Measurements from ENCODE around the gene KDSR. TPM values are rescaled to one million over a fixed set of nuclear protein-coding genes. Genes with fewer than 3 reads are reported as not detected.
A peak's percentile ranks its signal among the peaks of the same experiment; 100 is the strongest.

The KDSR gene
- total RNA-seq, 1 donor from 2014 or later = 50.2 TPM

GRCh38 chr18:63329431-63330145, 37.4 kb downstream of the KDSR start:
- Mint-ChIP-seq H3K4me1 (ENCODE audit: unreplicated experiment) (no peaks in the 10 kb centered on the region), H3K9me3 (no peaks in the 10 kb centered on the region), H3K27ac (no peak overlapping the region), H3K36me3 (peaks cover 16% of the 10 kb centered on the region), H3K4me3 (no peak overlapping the region), H3K27me3 (no peaks in the 10 kb centered on the region)
- DNase-seq (ENCODE audit: extremely low spot score, unreplicated experiment) = no peak
- TF ChIP-seq, protein P1, sequence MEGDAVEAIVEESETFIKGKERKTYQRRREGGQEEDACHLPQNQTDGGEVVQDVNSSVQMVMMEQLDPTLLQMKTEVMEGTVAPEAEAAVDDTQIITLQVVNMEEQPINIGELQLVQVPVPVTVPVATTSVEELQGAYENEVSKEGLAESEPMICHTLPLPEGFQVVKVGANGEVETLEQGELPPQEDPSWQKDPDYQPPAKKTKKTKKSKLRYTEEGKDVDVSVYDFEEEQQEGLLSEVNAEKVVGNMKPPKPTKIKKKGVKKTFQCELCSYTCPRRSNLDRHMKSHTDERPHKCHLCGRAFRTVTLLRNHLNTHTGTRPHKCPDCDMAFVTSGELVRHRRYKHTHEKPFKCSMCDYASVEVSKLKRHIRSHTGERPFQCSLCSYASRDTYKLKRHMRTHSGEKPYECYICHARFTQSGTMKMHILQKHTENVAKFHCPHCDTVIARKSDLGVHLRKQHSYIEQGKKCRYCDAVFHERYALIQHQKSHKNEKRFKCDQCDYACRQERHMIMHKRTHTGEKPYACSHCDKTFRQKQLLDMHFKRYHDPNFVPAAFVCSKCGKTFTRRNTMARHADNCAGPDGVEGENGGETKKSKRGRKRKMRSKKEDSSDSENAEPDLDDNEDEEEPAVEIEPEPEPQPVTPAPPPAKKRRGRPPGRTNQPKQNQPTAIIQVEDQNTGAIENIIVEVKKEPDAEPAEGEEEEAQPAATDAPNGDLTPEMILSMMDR (conservative IDR thresholded peaks at IDR 0.05) = no peak

DNA sequence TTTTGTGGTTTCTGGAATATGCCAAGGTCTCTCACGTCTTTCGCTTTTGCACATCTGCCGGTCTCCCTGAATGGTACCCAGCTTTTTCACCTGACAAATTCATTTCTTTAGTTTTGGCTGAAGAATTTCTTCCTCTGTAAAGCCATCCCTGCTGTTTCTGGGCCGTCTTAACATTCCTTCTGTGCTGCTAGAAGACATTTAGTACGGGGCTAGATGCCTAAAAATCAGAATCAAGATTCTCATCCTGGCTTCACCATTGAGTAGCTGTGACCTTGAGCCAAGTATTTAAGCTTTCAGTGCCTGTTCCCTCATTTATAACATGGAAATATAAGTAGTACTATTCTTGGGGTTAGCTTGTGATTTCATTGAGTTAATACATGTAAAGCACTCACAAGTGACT, 41.0 kb downstream of the KDSR start:
- H3K27me3 Mint-ChIP-seq = peaks cover 2% of the 10 kb centered on the region
- peaks cover 6% of the 10 kb centered on the region for H3K36me3 Mint-ChIP-seq
- TF ChIP-seq, protein P1 (conservative IDR thresholded peaks at IDR 0.05) = no peak
- peaks cover 9% of the 10 kb centered on the region for H3K4me1 Mint-ChIP-seq (ENCODE audit: unreplicated experiment)
- no peaks in the 10 kb centered on the region for H3K9me3 Mint-ChIP-seq
- H3K27ac Mint-ChIP-seq = no peak overlapping the region
- no peak for DNase-seq (ENCODE audit: extremely low spot score, unreplicated experiment)
- H3K4me3 Mint-ChIP-seq = no peak overlapping the region

DNA sequence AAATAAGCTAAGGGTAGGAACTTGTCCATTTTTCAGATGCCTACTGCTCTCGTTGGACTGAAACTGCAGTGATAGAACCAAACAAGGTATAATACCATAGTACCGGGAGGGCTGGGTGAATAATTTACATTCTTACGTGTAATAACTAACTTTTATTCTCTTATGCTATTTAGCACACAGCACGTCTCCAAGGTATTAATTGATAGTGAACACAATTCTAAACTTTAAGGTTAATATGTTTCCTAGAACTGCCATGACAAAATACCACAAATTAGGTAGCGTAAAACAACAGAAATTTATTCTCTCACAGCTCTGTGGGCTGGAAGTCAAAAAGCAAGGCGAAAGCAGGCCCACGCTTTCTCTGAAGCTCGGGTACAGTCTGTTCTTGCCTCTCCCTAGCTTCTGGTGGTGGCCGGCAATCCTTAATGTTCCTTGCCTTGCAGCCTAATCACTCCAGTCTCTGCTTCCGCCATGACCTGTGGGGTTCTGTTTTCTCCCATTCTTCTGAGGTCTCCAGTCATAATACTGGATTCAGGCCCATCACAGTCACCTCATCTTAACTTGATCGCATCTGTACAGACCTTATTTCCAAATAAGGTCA, 41.8 kb downstream of the KDSR start:
- no peak for DNase-seq (ENCODE audit: extremely low spot score, unreplicated experiment)
- TF ChIP-seq, protein P1 (conservative IDR thresholded peaks at IDR 0.05) = no peak
- Mint-ChIP-seq H3K4me3 (no peak overlapping the region), H3K9me3 (no peaks in the 10 kb centered on the region), H3K27me3 (peaks cover 3% of the 10 kb centered on the region), H3K27ac (no peak overlapping the region), H3K36me3 (peaks cover 1% of the 10 kb centered on the region), H3K4me1 (ENCODE audit: unreplicated experiment) (peaks cover 10% of the 10 kb centered on the region)

- Mint-ChIP-seq H3K27me3 (peaks cover 14% of the 10 kb centered on the region), H3K36me3 (no peaks in the 10 kb centered on the region), H3K4me1 (ENCODE audit: unreplicated experiment) (peaks cover 18% of the 10 kb centered on the region), H3K27ac (peak overlapping the region; percentile 22), H3K9me3 (no peaks in the 10 kb centered on the region), H3K4me3 (peak overlapping the region; percentile 59)
- TF ChIP-seq, protein P1 (conservative IDR thresholded peaks at IDR 0.05) = peak; percentile 92
- DNase-seq (ENCODE audit: extremely low spot score, unreplicated experiment) = no peak
Measured at GRCh38 chr18:63322908-63323634, 43.9 kb downstream of the KDSR start.

- TF ChIP-seq, protein P1 (conservative IDR thresholded peaks at IDR 0.05) = no peak
Measured at GRCh38 chr18:63322206-63322605, 44.8 kb downstream of the KDSR start.

More at GRCh38 chr18:63322206-63322605, 44.8 kb downstream of the KDSR start:
- peak overlapping the region; percentile 57 for H3K4me3 Mint-ChIP-seq
- no peaks in the 10 kb centered on the region for H3K36me3 Mint-ChIP-seq
- H3K27ac Mint-ChIP-seq = peak overlapping the region; percentile 17
- no peaks in the 10 kb centered on the region for H3K9me3 Mint-ChIP-seq
- no peak for DNase-seq (ENCODE audit: extremely low spot score, unreplicated experiment)
- peaks cover 21% of the 10 kb centered on the region for H3K27me3 Mint-ChIP-seq
- peaks cover 27% of the 10 kb centered on the region for H3K4me1 Mint-ChIP-seq (ENCODE audit: unreplicated experiment)

Data from type B pancreatic cell (in vitro differentiated cells).